Coronary artery (tissue), 2 donors: ENCODE data around the gene MEAK7.

Experiments used
- DNase-seq: peaks from one replicate; pipeline ENCODE4 v3.0.0-alpha.2; 2017; ENCODE audit warnings: low spot score
- H3K27ac ChIP-seq, 2 donors: fragments of 200-600 bp; sonication (generic); one replicate each; pipeline ENCODE4 v1.5.1; 2016 to 2019
- H3K4me3 ChIP-seq: fragments of 200-600 bp; sonication (generic); 2 replicates; pipeline ENCODE4 v1.5.1; 2016; ENCODE audit warnings: mild to moderate bottlenecking, moderate library complexity
- CTCF ChIP-seq: fragments of 200-600 bp; sonication (generic); IDR thresholded peaks from one replicate; pipeline ENCODE4 v1.5.1; 2019; ENCODE audit warnings: antibody characterized with exemption

The MEAK7 gene

GRCh38 chr16:84503751-84504395, 586 bp downstream of the MEAK7 start:
- no peak for TF ChIP-seq CTCF
- Histone ChIP-seq H3K4me3 (peak overlapping the region; percentile 89), H3K27ac (peak overlapping the region; percentile 53 to 93)
- no peak for DNase-seq

DNA sequence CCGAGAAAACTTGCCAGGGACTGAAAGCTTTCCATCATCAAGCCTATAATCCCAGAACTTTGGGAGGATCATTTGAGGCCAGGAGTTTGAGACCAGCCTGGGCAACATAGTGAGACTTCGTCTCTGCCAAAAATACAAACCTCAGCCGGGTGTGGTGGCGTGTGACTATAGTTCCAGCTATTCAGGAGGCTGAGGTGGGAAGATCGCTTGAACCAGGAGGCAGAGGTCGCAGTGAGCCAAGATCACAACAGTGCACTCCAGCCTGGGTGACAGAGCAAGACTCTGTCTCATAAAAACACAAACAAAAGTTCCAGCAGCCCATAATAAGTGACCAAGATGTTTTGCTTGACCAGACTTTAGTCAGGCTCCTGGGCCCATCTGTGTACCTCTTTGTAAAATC, 1.9 kb downstream of the MEAK7 start:
- no peak overlapping the region for H3K4me3 ChIP-seq
- no peak overlapping the region for H3K27ac ChIP-seq
- no peak for TF ChIP-seq CTCF
- DNase-seq = no peak

DNA sequence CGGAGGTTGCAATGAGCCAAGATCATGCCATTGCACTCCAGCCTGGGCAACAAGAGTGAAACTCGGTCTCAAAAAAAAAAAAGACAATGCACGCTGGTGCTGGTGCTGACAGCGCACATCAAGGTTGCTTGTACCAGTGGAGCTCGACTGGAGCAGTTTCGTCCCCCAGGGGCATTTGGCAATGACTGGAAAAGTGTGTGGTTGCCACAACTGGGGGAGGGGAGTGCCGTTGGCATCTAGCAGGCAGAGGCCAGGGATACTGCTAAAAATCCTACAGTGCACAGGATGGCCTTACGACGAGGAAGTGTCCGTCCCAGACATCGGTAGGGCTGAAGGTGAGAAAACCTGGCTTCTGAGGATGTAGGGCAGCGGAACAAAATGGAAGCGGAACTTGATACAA, 2.4 kb downstream of the MEAK7 start:
- no peak overlapping the region for H3K27ac ChIP-seq
- no peak for TF ChIP-seq CTCF
- no peak overlapping the region for H3K4me3 ChIP-seq
- DNase-seq = no peak

- no peak for TF ChIP-seq CTCF
- no peak overlapping the region for H3K27ac ChIP-seq
- no peak for DNase-seq
- H3K4me3 ChIP-seq = no peak overlapping the region
These were observed 3.3 kb downstream of the MEAK7 start for GRCh38 chr16:84501077-84501735.

GRCh38 chr16:84500531-84500930, 3.9 kb downstream of the MEAK7 start:
- Histone ChIP-seq H3K4me3 (no peak overlapping the region), H3K27ac (no peak overlapping the region)
- DNase-seq = no peak
- TF ChIP-seq CTCF = no peak

GRCh38 chr16:84499638-84500037, 4.8 kb downstream of the MEAK7 start:
- TF ChIP-seq CTCF = no peak
- no peak overlapping the region for H3K27ac ChIP-seq
- no peak overlapping the region for H3K4me3 ChIP-seq
- DNase-seq = no peak
